K562 (cell line): ENCODE data around the gene LCN15. TPM values are rescaled to one million over a fixed set of nuclear protein-coding genes. Genes with fewer than 3 reads are reported as not detected.
A peak's percentile ranks its signal among the peaks of the same experiment; 100 is the strongest.
"Not testable (repeated sequence)": the region's sequence is repeated elsewhere in the genome, so short reads cannot be mapped to it uniquely, and the experiment has no call there.

Experiments
- ATAC-seq: fragments of 200-7000 bp; cut with Tn5 transposase; 3 replicates; pipeline ENCODE4 v1.9.1; 2020; ENCODE audit warnings: moderate library complexity
- BruUV-seq: library from RNA; stranded (reverse); fragments of 400-500 nt; replicated peaks from 2 replicates; lab custom pipeline; 2021; lab: Mats Ljungman, UMichigan
- CTCF ChIA-PET: fragments of 300-600 bp; formaldehyde crosslinking; extraction: SDS; loops from one replicate; lab custom pipeline; 2021; ENCODE audit warnings: low intra/inter-chr PET ratio; lab: Yijun Ruan, JAX
- POLR2A ChIA-PET: fragments of 300-600, 350-650 bp; sonication (Branson Sonifier 250); formaldehyde crosslinking; extraction: SDS; loops from one replicate; lab custom pipeline; 2021; ENCODE audit warnings: antibody characterized with exemption, inconsistent platforms; lab: Yijun Ruan, JAX
- DNase-seq, 4 experiments: peaks; one replicate each; pipeline versions ENCODE4 v3.0.0 to v3.0.0-alpha.2; 2011 to 2018; ENCODE audit warnings: low spot score in 3 of 4, mixed read lengths in 3 of 4; ENCODE audit errors: extremely low read depth in 1 of 4
- FAIRE-seq: peaks from 2 replicates; lab custom pipeline; 2011; peaks lifted over from hg19 to GRCh38; lab: Jason Lieb, UNC
- H2AFZ ChIP-seq: 2 replicates; pipeline ENCODE4 v1.6.0; 2011; ENCODE audit warnings: low read depth, low read length, control low read depth, inconsistent platforms
- H3K27ac ChIP-seq: fragments of 200-600 bp; 3 replicates; pipeline ENCODE4 v1.8.0; 2011; ENCODE audit warnings: low read depth, mild to moderate bottlenecking, control low read depth, inconsistent platforms, low read length, moderate library complexity, mixed read lengths; ENCODE audit errors: extremely low read depth
- H3K27me3 ChIP-seq, 2 experiments: fragments of 300-600 bp in 1 of 2; 2 replicates in 1 of 2; 3 replicates in 1 of 2; pipeline versions ENCODE4 v1.6.0 to v1.8.0; 2011; ENCODE audit warnings: inconsistent platforms in 2 of 2, low read length in 2 of 2, mild to moderate bottlenecking in 1 of 2, mixed read lengths in 1 of 2, moderate library complexity in 1 of 2; ENCODE audit not compliant: control insufficient read depth in 2 of 2, insufficient read depth in 2 of 2
- H3K36me3 ChIP-seq: fragments of 300-600 bp; 3 replicates; pipeline ENCODE4 v1.8.0; 2011; ENCODE audit warnings: mild to moderate bottlenecking, low read length, inconsistent platforms; ENCODE audit not compliant: control insufficient read depth, insufficient read depth
- H3K4me1 ChIP-seq, 2 experiments: fragments of 200-600 bp in 1 of 2; replicated peaks in 1 of 2; 2 replicates in 1 of 2; 3 replicates in 1 of 2; pipeline versions ENCODE4 v1.5.1 to v1.8.0; 2011; ENCODE audit warnings: inconsistent platforms in 2 of 2, low read length in 2 of 2, mild to moderate bottlenecking in 1 of 2, mixed read lengths in 1 of 2, moderate library complexity in 1 of 2; ENCODE audit not compliant: control insufficient read depth in 2 of 2, insufficient read depth in 2 of 2
- H3K4me2 ChIP-seq: 2 replicates; pipeline ENCODE4 v1.6.1; 2011; ENCODE audit warnings: low read length, control low read depth, inconsistent platforms, mixed read lengths; ENCODE audit not compliant: insufficient read depth
- H3K4me3 ChIP-seq: fragments of 200-600 bp; sonication (generic), shearing (Covaris generic); 2 replicates; pipeline ENCODE4 v1.5.1; 2016; ENCODE audit warnings: control low read depth, inconsistent platforms
- H3K79me2 ChIP-seq: fragments of 200-600 bp; 3 replicates; pipeline ENCODE4 v1.8.0; 2011; ENCODE audit warnings: low read length, inconsistent platforms; ENCODE audit not compliant: control insufficient read depth, insufficient read depth
- H3K9ac ChIP-seq, 2 experiments: 2 replicates each; pipeline versions ENCODE4 v1.6.0 to v1.6.1; 2011; ENCODE audit warnings: low read depth in 2 of 2, low read length in 2 of 2, control low read depth in 1 of 2, inconsistent platforms in 1 of 2, mild to moderate bottlenecking in 1 of 2, mixed read lengths in 1 of 2; ENCODE audit not compliant: insufficient read depth in 1 of 2
- H3K9me1 ChIP-seq: one replicate; pipeline ENCODE4 v1.6.0; 2011; ENCODE audit warnings: inconsistent platforms, mild to moderate bottlenecking, low read length, moderate library complexity; ENCODE audit not compliant: control insufficient read depth, insufficient read depth
- H3K9me3 ChIP-seq: replicated peaks from 2 replicates; pipeline ENCODE4 v1.5.1; 2011; ENCODE audit warnings: low read depth, low read length, inconsistent platforms; ENCODE audit not compliant: control insufficient read depth, insufficient read depth
- H4K20me1 ChIP-seq: replicated peaks from 2 replicates; pipeline ENCODE4 v1.6.1; 2011; ENCODE audit warnings: low read length, inconsistent platforms, mixed read lengths; ENCODE audit not compliant: control insufficient read depth, insufficient read depth
- CEBPB ChIP-seq: fragments of 450-650 bp; IDR thresholded peaks from 2 replicates; pipeline ENCODE4 v1.6.1; 2016; ENCODE audit warnings: missing genetic modification characterization, missing compliant biosample characterization
- CREM ChIP-seq: IDR thresholded peaks from 2 replicates; pipeline ENCODE4 v1.6.1; 2014; ENCODE audit warnings: antibody characterized with exemption, low read depth
- EGR1 ChIP-seq: fragments of 450-650 bp; conservative IDR thresholded peaks from 2 replicates; pipeline ENCODE4 v1.6.1; 2017; ENCODE audit warnings: mild to moderate bottlenecking
- FOXK1 ChIP-seq: sonication (generic); formaldehyde crosslinking; IDR thresholded peaks from 2 replicates; pipeline ENCODE4 v1.8.0; 2022; ENCODE audit warnings: missing genetic modification reagents, mild to moderate bottlenecking, borderline replicate concordance
- RCOR1 ChIP-seq, 2 experiments: IDR thresholded peaks; 2 replicates each; pipeline ENCODE4 v1.6.1; 2012; ENCODE audit warnings: low read depth in 2 of 2, low read length in 2 of 2, borderline replicate concordance in 1 of 2, improper control_type of control experiment in 1 of 2
- SMAD4 ChIP-seq: fragments of 250-450 bp; sonication (Bioruptor Pico); conservative IDR thresholded peaks from 2 replicates; pipeline ENCODE4 v1.8.0; 2021; ENCODE audit warnings: inconsistent platforms, mild to moderate bottlenecking, moderate library complexity
- SP1 ChIP-seq: sonication (generic); formaldehyde crosslinking; IDR thresholded peaks from 2 replicates; pipeline ENCODE4 v1.8.1; 2022; ENCODE audit warnings: mild to moderate bottlenecking, missing genetic modification reagents
- ZNF263 ChIP-seq: sonication (generic); formaldehyde crosslinking; IDR thresholded peaks from 2 replicates; pipeline ENCODE4 v1.8.0; 2022; ENCODE audit warnings: mild to moderate bottlenecking, missing genetic modification reagents, borderline replicate concordance
- WGBS: fragments of 100-300 bp; shearing (Covaris generic); methylation state at CpG from one replicate; pipeline ENCODE4 v1.1.6; 2016; ENCODE audit warnings: low coverage, mixed read lengths; ENCODE audit not compliant: insufficient coverage; ENCODE audit errors: missing lambda C conversion rate; 5-methylcytosine and 5-hydroxymethylcytosine counted together
- in situ Hi-C: fragments of 300-500 bp; cut with MboI; formaldehyde crosslinking; loops from 4 replicates; pipeline ENCODE4 v1.15.0; 2018; ENCODE audit warnings: inconsistent platforms, mixed read lengths
- intact Hi-C: fragments of 100-400 bp; cut with micrococcal nuclease; formaldehyde crosslinking; loops from 2 replicates; pipeline ENCODE4 v1.14.2; 2022
- polyA plus RNA-seq, 8 experiments: library from polyadenylated mRNA; depleted of rRNA in 4 of 8; stranded (reverse) in 5 of 8; unstranded in 3 of 8; fragments of >200 nt; fragmentation: Nextera tagmentation in 2 of 8; fragmentation: Illumina TruSeq in 1 of 8; extraction: Ambion mirVana in 2 of 8; extraction: Trizol in 1 of 8; gene quantifications; 2 replicates each; pipeline versions ENCODE4 v1.2.1 to v1.2.3, GENCODE V29; 2011 to 2014; ENCODE audit warnings: inconsistent platforms in 1 of 8, missing spikeins in 1 of 8
- total RNA-seq, 7 experiments: library from RNA; depleted of rRNA in 6 of 7; stranded (reverse); fragments of >200 nt in 6 of 7; fragmentation: Illumina TruSeq in 2 of 7; extraction: Trizol in 2 of 7; gene quantifications; 2 replicates each; pipeline versions ENCODE4 v1.2.1 to v1.2.3, GENCODE V29; 2011 to 2021; ENCODE audit warnings: low replicate concordance in 1 of 7
- TF ChIP-seq, protein P1 (sequence below): fragments of 200-800 bp; sonication (Bioruptor generic); IDR thresholded peaks from 2 replicates; pipeline ENCODE4 v1.6.1; 2017; ENCODE audit warnings: missing genetic modification characterization, missing compliant biosample characterization
- TF ChIP-seq, protein P2 (sequence below), 2 experiments: fragments of 450-650 bp; formaldehyde crosslinking in 1 of 2; IDR thresholded peaks; 2 replicates each; pipeline versions ENCODE4 v1.4.0 to v1.6.1; 2014 to 2020; ENCODE audit warnings: mild to moderate bottlenecking in 2 of 2, borderline replicate concordance in 1 of 2, low read depth in 1 of 2

LCN15 gene
- total and polyA plus RNA-seq, 9 of the 15 experiments (the other 6 are each of a cell fraction or from before 2014, with no cell fraction given) = 0.66 TPM; not detected in 8

- peak overlapping the region in 1 of 2 experiments; percentile 64; a peak in 1 of 4 replicates for H3K9ac ChIP-seq
- peak; percentile 80 for ATAC-seq
- H3K36me3 ChIP-seq, H3K79me2 ChIP-seq, H4K20me1 ChIP-seq, H3K9me3 ChIP-seq, intact Hi-C loops, H3K4me3 ChIP-seq, BruUV-seq, H3K27me3 ChIP-seq, H3K9me1 ChIP-seq, H3K27ac ChIP-seq, in situ Hi-C loops: not testable (repeated sequence)
- peaks cover 8 to 78% of the 10 kb centered on the region in 2 experiments; a peak in 4 of 5 replicates for H3K4me1 ChIP-seq
- ChIA-PET POLR2A (interaction anchor here (0.5 to 2.6 kb wide), 6 partner anchors 10 to 1208 kb away, joined by 3 to 11 read pairs (median 3); no protein-coding TSS in a partner anchor), CTCF (interaction anchor here (0.6 kb wide), 1 partner anchor 115 kb away, joined by 3 read pairs; no protein-coding TSS in a partner anchor)
- FAIRE-seq = peak; percentile 95
- H3K4me2 ChIP-seq = peak overlapping the region; percentile 2; the same call in 1 of the 2 replicates
- peak; percentile 53 to 86 (median 56) for DNase-seq
- peak overlapping the region; percentile 60 for H2AFZ ChIP-seq
- WGBS = 10% methylated on average over 20 of the region's 22 CpGs
- 0 out of 2 replicates have a peak, but pooled peaks have one; percentile 27 for TF ChIP-seq CEBPB (tag)
- TF ChIP-seq RCOR1 (IDR thresholded peaks at IDR 0.05; ENCODE audit: borderline replicate concordance in 1 of 2, low read depth in 2 of 2, low read length in 2 of 2) = peak in 1 of 2 experiments; percentile 60; a peak in 2 of 4 replicates
- TF ChIP-seq, protein P1, sequence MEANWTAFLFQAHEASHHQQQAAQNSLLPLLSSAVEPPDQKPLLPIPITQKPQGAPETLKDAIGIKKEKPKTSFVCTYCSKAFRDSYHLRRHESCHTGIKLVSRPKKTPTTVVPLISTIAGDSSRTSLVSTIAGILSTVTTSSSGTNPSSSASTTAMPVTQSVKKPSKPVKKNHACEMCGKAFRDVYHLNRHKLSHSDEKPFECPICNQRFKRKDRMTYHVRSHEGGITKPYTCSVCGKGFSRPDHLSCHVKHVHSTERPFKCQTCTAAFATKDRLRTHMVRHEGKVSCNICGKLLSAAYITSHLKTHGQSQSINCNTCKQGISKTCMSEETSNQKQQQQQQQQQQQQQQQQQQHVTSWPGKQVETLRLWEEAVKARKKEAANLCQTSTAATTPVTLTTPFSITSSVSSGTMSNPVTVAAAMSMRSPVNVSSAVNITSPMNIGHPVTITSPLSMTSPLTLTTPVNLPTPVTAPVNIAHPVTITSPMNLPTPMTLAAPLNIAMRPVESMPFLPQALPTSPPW = peak; percentile 41
- TF ChIP-seq SP1 (CRISPR knock-in tag) = 0 out of 2 replicates have a peak, but pooled peaks have one; percentile 24
- peak; percentile 56 for TF ChIP-seq CREM
- 0 out of 2 replicates have a peak, but pooled peaks have one; percentile 28 for TF ChIP-seq SMAD4 (CRISPR knock-in tag)
- TF ChIP-seq FOXK1 (CRISPR knock-in tag) = 0 out of 2 replicates have a peak, but pooled peaks have one; percentile 27
- peak; percentile 85 for TF ChIP-seq EGR1
- peak; percentile 75; the same call in 1 of the 2 replicates for TF ChIP-seq ZNF263
- TF ChIP-seq, protein P2, sequence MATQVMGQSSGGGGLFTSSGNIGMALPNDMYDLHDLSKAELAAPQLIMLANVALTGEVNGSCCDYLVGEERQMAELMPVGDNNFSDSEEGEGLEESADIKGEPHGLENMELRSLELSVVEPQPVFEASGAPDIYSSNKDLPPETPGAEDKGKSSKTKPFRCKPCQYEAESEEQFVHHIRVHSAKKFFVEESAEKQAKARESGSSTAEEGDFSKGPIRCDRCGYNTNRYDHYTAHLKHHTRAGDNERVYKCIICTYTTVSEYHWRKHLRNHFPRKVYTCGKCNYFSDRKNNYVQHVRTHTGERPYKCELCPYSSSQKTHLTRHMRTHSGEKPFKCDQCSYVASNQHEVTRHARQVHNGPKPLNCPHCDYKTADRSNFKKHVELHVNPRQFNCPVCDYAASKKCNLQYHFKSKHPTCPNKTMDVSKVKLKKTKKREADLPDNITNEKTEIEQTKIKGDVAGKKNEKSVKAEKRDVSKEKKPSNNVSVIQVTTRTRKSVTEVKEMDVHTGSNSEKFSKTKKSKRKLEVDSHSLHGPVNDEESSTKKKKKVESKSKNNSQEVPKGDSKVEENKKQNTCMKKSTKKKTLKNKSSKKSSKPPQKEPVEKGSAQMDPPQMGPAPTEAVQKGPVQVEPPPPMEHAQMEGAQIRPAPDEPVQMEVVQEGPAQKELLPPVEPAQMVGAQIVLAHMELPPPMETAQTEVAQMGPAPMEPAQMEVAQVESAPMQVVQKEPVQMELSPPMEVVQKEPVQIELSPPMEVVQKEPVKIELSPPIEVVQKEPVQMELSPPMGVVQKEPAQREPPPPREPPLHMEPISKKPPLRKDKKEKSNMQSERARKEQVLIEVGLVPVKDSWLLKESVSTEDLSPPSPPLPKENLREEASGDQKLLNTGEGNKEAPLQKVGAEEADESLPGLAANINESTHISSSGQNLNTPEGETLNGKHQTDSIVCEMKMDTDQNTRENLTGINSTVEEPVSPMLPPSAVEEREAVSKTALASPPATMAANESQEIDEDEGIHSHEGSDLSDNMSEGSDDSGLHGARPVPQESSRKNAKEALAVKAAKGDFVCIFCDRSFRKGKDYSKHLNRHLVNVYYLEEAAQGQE (IDR thresholded peaks at IDR 0.05; ENCODE audit: borderline replicate concordance) = peak; percentile 29; the same call in 1 of the 2 replicates
- TF ChIP-seq, protein P2 (CRISPR knock-in tag; IDR thresholded peaks at IDR 0.05; ENCODE audit: low read depth) = not testable (repeated sequence)
These were observed 3.3 kb downstream of the LCN15 start for GRCh38 chr9:136760834-136761544.
